SK-N-SH treated with all-trans-retinoic acid at 6 μM for 48 hours (cell line): ENCODE results near the gene P2RY14.

ENCODE experiments used
- ATAC-seq: fragments of 200-7000 bp; cut with Tn5 transposase; 3 replicates; pipeline ENCODE4 v1.9.1; 2020; ENCODE audit warnings: mild to moderate bottlenecking, moderate library complexity
- ARNTL ChIP-seq: fragments of 450-650 bp; formaldehyde crosslinking; IDR thresholded peaks from 2 replicates; pipeline ENCODE4 v1.5.0; 2020; ENCODE audit warnings: low read depth, mild to moderate bottlenecking, moderate library complexity, borderline replicate concordance
- BACH2 ChIP-seq: fragments of 250-450 bp; sonication (Bioruptor Pico); IDR thresholded peaks from 2 replicates; pipeline ENCODE4 v1.9.0; 2021; ENCODE audit warnings: mild to moderate bottlenecking, borderline replicate concordance
- CREB5 ChIP-seq: fragments of 250-450 bp; sonication (Bioruptor Pico); IDR thresholded peaks from 2 replicates; pipeline ENCODE4 v1.5.1; 2020; ENCODE audit warnings: low read depth, mild to moderate bottlenecking, moderate library complexity
- CSDC2 ChIP-seq: fragments of 250-450 bp; sonication (Bioruptor Pico); IDR thresholded peaks from 2 replicates; pipeline ENCODE4 v1.5.0; 2020; ENCODE audit warnings: mild to moderate bottlenecking, moderate library complexity
- CSRNP3 ChIP-seq: fragments of 250-450 bp; sonication (Bioruptor Pico); IDR thresholded peaks from 2 replicates; pipeline ENCODE4 v1.5.1; 2021; ENCODE audit warnings: mild to moderate bottlenecking, moderate library complexity
- ESRRG ChIP-seq: fragments of 250-450 bp; sonication (Bioruptor Pico); IDR thresholded peaks from 2 replicates; pipeline ENCODE4 v1.6.1; 2021; ENCODE audit warnings: mild to moderate bottlenecking
- GLIS3 ChIP-seq: fragments of 250-450 bp; sonication (Bioruptor Pico); IDR thresholded peaks from 2 replicates; pipeline ENCODE4 v1.5.0; 2020; ENCODE audit warnings: mild to moderate bottlenecking, moderate library complexity
- ISL1 ChIP-seq: fragments of 250-450 bp; sonication (Bioruptor Pico); IDR thresholded peaks from 2 replicates; pipeline ENCODE4 v2.1.2; 2022; ENCODE audit warnings: mild to moderate bottlenecking, moderate library complexity
- OSR1 ChIP-seq: fragments of 250-450 bp; sonication (Bioruptor Pico); IDR thresholded peaks from 2 replicates; pipeline ENCODE4 v1.8.0; 2022; ENCODE audit warnings: moderate library complexity, mild to moderate bottlenecking, inconsistent platforms
- PATZ1 ChIP-seq: fragments of 250-450 bp; sonication (Bioruptor Pico); IDR thresholded peaks from 2 replicates; pipeline ENCODE4 v1.8.0; 2020; ENCODE audit warnings: mild to moderate bottlenecking, moderate library complexity, borderline replicate concordance
- POU6F1 ChIP-seq: fragments of 250-450 bp; sonication (Bioruptor Pico); IDR thresholded peaks from 2 replicates; pipeline ENCODE4 v1.8.0; 2021; ENCODE audit warnings: low read depth, mild to moderate bottlenecking, moderate library complexity, borderline replicate concordance
- RARB ChIP-seq: fragments of 250-450 bp; sonication (Bioruptor Pico); IDR thresholded peaks from 2 replicates; pipeline ENCODE4 v1.8.0; 2021; ENCODE audit warnings: mild to moderate bottlenecking, moderate library complexity
- SNAI2 ChIP-seq: fragments of 250-450 bp; sonication (Bioruptor Pico); IDR thresholded peaks from 2 replicates; pipeline ENCODE4 v1.5.0; 2020; ENCODE audit warnings: mild to moderate bottlenecking, moderate library complexity
- TCF4 ChIP-seq: fragments of 250-450 bp; sonication (Bioruptor Pico); IDR thresholded peaks from 2 replicates; pipeline ENCODE4 v1.8.0; 2021; ENCODE audit warnings: mild to moderate bottlenecking, moderate library complexity, borderline replicate concordance
- TOX ChIP-seq: fragments of 250-450 bp; sonication (Bioruptor Pico); IDR thresholded peaks from 2 replicates; pipeline ENCODE4 v1.8.0; 2021; ENCODE audit warnings: mild to moderate bottlenecking, moderate library complexity, borderline replicate concordance
- ZC3H10 ChIP-seq: fragments of 250-450 bp; sonication (Bioruptor Pico); IDR thresholded peaks from 2 replicates; pipeline ENCODE4 v1.5.1; 2021; ENCODE audit warnings: mild to moderate bottlenecking, moderate library complexity
- ZFP3 ChIP-seq: fragments of 250-450 bp; sonication (Bioruptor Pico); IDR thresholded peaks from 2 replicates; pipeline ENCODE4 v1.5.0; 2020; ENCODE audit warnings: mild to moderate bottlenecking, moderate library complexity
- ZFP30 ChIP-seq: fragments of 450-650 bp; formaldehyde crosslinking; IDR thresholded peaks from 2 replicates; pipeline ENCODE4 v1.5.0; 2022; ENCODE audit warnings: mild to moderate bottlenecking, moderate library complexity
- ZNF565 ChIP-seq: fragments of 450-650 bp; formaldehyde crosslinking; conservative IDR thresholded peaks from 2 replicates; pipeline ENCODE4 v1.5.0; 2020; ENCODE audit warnings: low read depth, mild to moderate bottlenecking, moderate library complexity
- ZNF70 ChIP-seq: fragments of 450-650 bp; formaldehyde crosslinking; IDR thresholded peaks from 2 replicates; pipeline ENCODE4 v1.5.0; 2020; ENCODE audit warnings: mild to moderate bottlenecking, moderate library complexity
- ZNF8 ChIP-seq: fragments of 450-650 bp; formaldehyde crosslinking; IDR thresholded peaks from 2 replicates; pipeline ENCODE4 v1.5.0; 2020; ENCODE audit warnings: mild to moderate bottlenecking, moderate library complexity

P2RY14 gene

GRCh38 chr3:151269631-151270030, 8.7 kb downstream of the P2RY14 start:
- ATAC-seq = no peak

GRCh38 chr3:151268267-151269235, 9.8 kb downstream of the P2RY14 start:
- no peak for ATAC-seq
- TF ChIP-seq CREB5 = no peak
- TF ChIP-seq PATZ1 (CRISPR knock-in tag) = no peak
- no peak for TF ChIP-seq ARNTL
- no peak for TF ChIP-seq ZC3H10 (CRISPR knock-in tag)
- TF ChIP-seq OSR1 (CRISPR knock-in tag) = no peak
- no peak for TF ChIP-seq TOX (CRISPR knock-in tag)
- no peak for TF ChIP-seq CSRNP3 (CRISPR knock-in tag)
- no peak for TF ChIP-seq ZFP30 (CRISPR knock-in tag)
- TF ChIP-seq POU6F1 (CRISPR knock-in tag) = no peak
- no peak for TF ChIP-seq ZNF565 (CRISPR knock-in tag)
- TF ChIP-seq TCF4 = no peak
- no peak for TF ChIP-seq ESRRG
- TF ChIP-seq CSDC2 (CRISPR knock-in tag) = no peak
- TF ChIP-seq BACH2 (CRISPR knock-in tag) = no peak
- TF ChIP-seq RARB (CRISPR knock-in tag) = no peak
- no peak for TF ChIP-seq GLIS3 (CRISPR knock-in tag)

More at GRCh38 chr3:151269631-151270030, 8.7 kb downstream of the P2RY14 start:
- TF ChIP-seq ZNF70 = no peak
- no peak for TF ChIP-seq CSRNP3 (CRISPR knock-in tag)
- no peak for TF ChIP-seq RARB (CRISPR knock-in tag)
- no peak for TF ChIP-seq OSR1 (CRISPR knock-in tag)
- no peak for TF ChIP-seq ZC3H10 (CRISPR knock-in tag)
- TF ChIP-seq PATZ1 (CRISPR knock-in tag) = no peak
- TF ChIP-seq ARNTL = no peak
- TF ChIP-seq GLIS3 (CRISPR knock-in tag) = no peak
- no peak for TF ChIP-seq ESRRG
- TF ChIP-seq TCF4 = no peak
- TF ChIP-seq ZNF565 (CRISPR knock-in tag) = no peak
- no peak for TF ChIP-seq TOX (CRISPR knock-in tag)
- no peak for TF ChIP-seq ZFP3 (CRISPR knock-in tag)
- no peak for TF ChIP-seq ZFP30 (CRISPR knock-in tag)
- no peak for TF ChIP-seq CSDC2 (CRISPR knock-in tag)
- TF ChIP-seq ISL1 (CRISPR knock-in tag) = no peak
- TF ChIP-seq BACH2 (CRISPR knock-in tag) = no peak
- no peak for TF ChIP-seq ZNF8 (CRISPR knock-in tag)
- no peak for TF ChIP-seq CREB5
- no peak for TF ChIP-seq SNAI2 (CRISPR knock-in tag)
- TF ChIP-seq, all 23 proteins: peak for 0
